DND-41 (cell line): ENCODE results near the gene HPS3.

Experiments used
- ATAC-seq: fragments of 200-7000 bp; cut with Tn5 transposase; 3 replicates; pipeline ENCODE4 v1.9.1; 2021; ENCODE audit warnings: low read depth; ENCODE audit not compliant: insufficient read depth
- DNase-seq: peaks from one replicate; pipeline ENCODE4 v3.0.0-alpha.2; 2020
- H2AFZ ChIP-seq: 2 replicates; pipeline ENCODE4 v1.6.0; 2012; ENCODE audit warnings: low read depth, low read length
- H3K27ac ChIP-seq: 2 replicates; pipeline ENCODE4 v1.5.1; 2012; ENCODE audit warnings: low read length, inconsistent platforms
- H3K27me3 ChIP-seq: fragments of 200-600 bp; sonication (generic); 2 replicates; pipeline ENCODE4 v1.6.0; 2012; ENCODE audit warnings: low read length, mild to moderate bottlenecking, inconsistent platforms; ENCODE audit not compliant: insufficient read depth, poor library complexity
- H3K36me3 ChIP-seq: 2 replicates; pipeline ENCODE4 v1.5.1; 2012; ENCODE audit warnings: low read length, inconsistent platforms; ENCODE audit not compliant: insufficient read depth
- H3K4me1 ChIP-seq: 2 replicates; pipeline ENCODE4 v1.5.1; 2012; ENCODE audit warnings: mild to moderate bottlenecking, low read length; ENCODE audit not compliant: insufficient read depth
- H3K4me2 ChIP-seq: 2 replicates; pipeline ENCODE4 v1.6.0; 2012; ENCODE audit warnings: mild to moderate bottlenecking, moderate library complexity, low read length, inconsistent platforms; ENCODE audit not compliant: insufficient read depth
- H3K4me3 ChIP-seq, 2 experiments: fragments of 200-600 bp in 1 of 2; shearing (Covaris generic) in 1 of 2; 2 replicates each; pipeline ENCODE4 v1.5.1; 2012 to 2016; ENCODE audit warnings: inconsistent platforms in 2 of 2, low read length in 2 of 2, mild to moderate bottlenecking in 2 of 2, low read depth in 1 of 2, moderate library complexity in 1 of 2
- H3K79me2 ChIP-seq: 2 replicates; pipeline ENCODE4 v1.6.0; 2012; ENCODE audit warnings: low read length, inconsistent platforms; ENCODE audit not compliant: insufficient read depth
- H3K9ac ChIP-seq: 2 replicates; pipeline ENCODE4 v1.6.0; 2012; ENCODE audit warnings: low read depth, mild to moderate bottlenecking, inconsistent platforms, low read length, moderate library complexity
- H3K9me3 ChIP-seq: 2 replicates; pipeline ENCODE4 v1.5.1; 2012; ENCODE audit warnings: low read length, moderate library complexity, mild to moderate bottlenecking, inconsistent platforms; ENCODE audit not compliant: insufficient read depth, severe bottlenecking
- H4K20me1 ChIP-seq: 2 replicates; pipeline ENCODE4 v1.6.0; 2012; ENCODE audit warnings: low read length; ENCODE audit not compliant: insufficient read depth
- CTCF ChIP-seq: IDR thresholded peaks from 2 replicates; pipeline ENCODE4 v1.5.1; 2012; ENCODE audit warnings: borderline replicate concordance, low read length, moderate library complexity, mild to moderate bottlenecking; ENCODE audit not compliant: poor library complexity, severe bottlenecking; ENCODE audit errors: extremely low read depth
- EZH2 ChIP-seq: IDR thresholded peaks from 3 replicates; pipeline ENCODE4 v1.6.1; 2012; ENCODE audit warnings: borderline replicate concordance, low read depth, mild to moderate bottlenecking, moderate library complexity, low read length, inconsistent platforms; ENCODE audit not compliant: severe bottlenecking

HPS3 gene

GRCh38 chr3:149180057-149180573 lies 50.7 kb downstream of the HPS3 start:
- Histone ChIP-seq H3K4me3 (no peak overlapping the region), H3K4me1 (no peaks in the 10 kb centered on the region), H3K36me3 (peaks cover 4% of the 10 kb centered on the region; the same call in 1 of the 2 replicates), H3K4me2 (no peak overlapping the region), H3K79me2 (no peaks in the 10 kb centered on the region), H3K9ac (no peak overlapping the region), H3K27me3 (no peaks in the 10 kb centered on the region), H3K27ac (no peak overlapping the region), H4K20me1 (no peaks in the 10 kb centered on the region), H2AFZ (no peak overlapping the region), H3K9me3 (no peaks in the 10 kb centered on the region)
- TF ChIP-seq EZH2 (no peak), CTCF (no peak)
- no peak for DNase-seq
- no peak for ATAC-seq

DNA sequence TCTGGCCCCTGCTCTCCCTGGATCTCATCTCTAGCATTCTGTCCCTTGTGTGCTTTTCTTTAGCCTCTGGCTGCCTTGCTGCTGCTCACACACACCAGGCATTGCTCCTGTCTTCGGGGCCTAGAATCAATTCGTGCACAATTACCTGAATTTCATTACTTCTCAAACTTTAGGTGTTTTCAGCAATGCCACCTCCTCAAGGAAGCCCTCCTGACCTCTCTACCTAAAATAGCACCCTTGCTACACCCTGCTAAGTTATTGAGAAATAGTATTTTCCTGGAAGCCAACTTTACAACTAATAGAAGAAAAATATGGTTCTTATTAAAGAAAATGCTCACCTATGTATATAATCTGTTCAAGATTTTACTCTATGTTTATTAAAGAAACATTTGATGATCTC lies 51.7 kb downstream of the HPS3 start:
- H3K27ac ChIP-seq, result no peak overlapping the region
- no peak overlapping the region for H3K4me2 ChIP-seq
- no peaks in the 10 kb centered on the region for H3K27me3 ChIP-seq

GRCh38 chr3:149186219-149186618 lies 56.8 kb downstream of the HPS3 start:
- no peaks in the 10 kb centered on the region for H3K9me3 ChIP-seq
- no peak overlapping the region for H2AFZ ChIP-seq
- no peaks in the 10 kb centered on the region for H3K36me3 ChIP-seq
- TF ChIP-seq CTCF, result no peak
- no peak for TF ChIP-seq EZH2
- H3K4me3 ChIP-seq, result no peak overlapping the region
- H3K4me1 ChIP-seq, result no peaks in the 10 kb centered on the region
- H3K79me2 ChIP-seq, result no peaks in the 10 kb centered on the region
- no peak overlapping the region for H3K4me2 ChIP-seq
- H3K27ac ChIP-seq, result no peak overlapping the region
- H3K9ac ChIP-seq, result no peak overlapping the region
- H3K27me3 ChIP-seq, result no peaks in the 10 kb centered on the region
- ATAC-seq (no peak), DNase-seq (no peak)
- H4K20me1 ChIP-seq, result no peaks in the 10 kb centered on the region

More for the DNA sequence above, 51.7 kb downstream of the HPS3 start:
- Histone ChIP-seq H3K9me3 (no peaks in the 10 kb centered on the region), H2AFZ (no peak overlapping the region), H3K4me3 (no peak overlapping the region), H4K20me1 (no peaks in the 10 kb centered on the region), H3K9ac (no peak overlapping the region), H3K4me1 (no peaks in the 10 kb centered on the region), H3K36me3 (peaks cover 4% of the 10 kb centered on the region; the same call in 1 of the 2 replicates), H3K79me2 (no peaks in the 10 kb centered on the region)
- DNase-seq, result no peak
- no peak for ATAC-seq
- TF ChIP-seq EZH2 (no peak), CTCF (no peak)

DNA sequence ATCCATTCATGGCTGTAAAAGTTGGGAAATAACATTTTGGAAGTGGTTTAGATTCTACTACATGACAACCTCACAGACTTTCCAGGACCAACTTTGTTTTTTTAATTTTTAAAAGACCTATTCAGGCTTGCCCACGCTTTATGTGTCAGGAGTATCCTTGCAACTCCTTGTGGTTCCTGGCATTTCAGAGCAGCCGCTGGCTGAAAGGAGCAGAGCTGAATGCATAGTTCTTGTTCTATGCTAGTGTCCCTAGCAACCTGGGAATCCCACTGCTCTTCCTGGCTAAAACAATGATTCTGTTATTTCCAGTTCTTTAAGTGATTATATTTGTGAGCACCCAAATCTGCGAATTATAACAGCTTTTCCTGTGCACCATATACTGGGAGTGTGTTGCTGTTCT lies 57.3 kb downstream of the HPS3 start:
- DNase-seq, result no peak
- Histone ChIP-seq H3K27me3 (no peaks in the 10 kb centered on the region), H3K4me2 (no peak overlapping the region), H3K9me3 (no peaks in the 10 kb centered on the region), H3K36me3 (no peaks in the 10 kb centered on the region), H3K9ac (no peak overlapping the region), H3K79me2 (no peaks in the 10 kb centered on the region), H3K4me1 (no peaks in the 10 kb centered on the region), H4K20me1 (no peaks in the 10 kb centered on the region), H2AFZ (no peak overlapping the region), H3K27ac (no peak overlapping the region), H3K4me3 (no peak overlapping the region)
- no peak for TF ChIP-seq CTCF
- no peak for TF ChIP-seq EZH2
- no peak for ATAC-seq
